Mesenchymal stem cell (in vitro differentiated cells and primary cell): ENCODE data around the gene FOXK1.

Experiments used
- DNase-seq: peaks from one replicate; pipeline ENCODE4 v3.0.0-alpha.2; 2013
- H2AFZ ChIP-seq: one replicate; pipeline ENCODE4 v1.6.1; 2013; ENCODE audit warnings: low read depth, mild to moderate bottlenecking, control low read depth, inconsistent platforms, low read length, moderate library complexity
- H2AK5ac ChIP-seq: 2 replicates; pipeline ENCODE4 v1.6.1; 2013; ENCODE audit warnings: low read length, moderate library complexity, mild to moderate bottlenecking, inconsistent platforms; ENCODE audit not compliant: severe bottlenecking
- H2BK120ac ChIP-seq: one replicate; pipeline ENCODE4 v1.6.1; 2013; ENCODE audit warnings: low read depth, mild to moderate bottlenecking, inconsistent platforms, low read length, moderate library complexity
- H2BK12ac ChIP-seq, 2 experiments: one replicate each; pipeline ENCODE4 v1.6.1; 2013; ENCODE audit warnings: inconsistent platforms in 2 of 2, low read length in 2 of 2, mild to moderate bottlenecking in 2 of 2, moderate library complexity in 2 of 2, control low read depth in 1 of 2
- H2BK15ac ChIP-seq: one replicate; pipeline ENCODE4 v1.6.1; 2013; ENCODE audit warnings: mild to moderate bottlenecking, low read depth, inconsistent platforms; ENCODE audit not compliant: poor library complexity, severe bottlenecking
- H2BK5ac ChIP-seq: 2 replicates; pipeline ENCODE4 v1.6.1; 2013; ENCODE audit warnings: low read depth, mild to moderate bottlenecking, low read length, control low read depth, inconsistent platforms; ENCODE audit not compliant: poor library complexity, severe bottlenecking
- H3K14ac ChIP-seq, 2 experiments: one replicate each; pipeline ENCODE4 v1.6.1; 2013; ENCODE audit warnings: inconsistent platforms in 2 of 2, low read length in 2 of 2, control low read depth in 1 of 2, mild to moderate bottlenecking in 1 of 2, moderate library complexity in 1 of 2
- H3K18ac ChIP-seq, 2 experiments: one replicate each; pipeline ENCODE4 v1.6.1; 2013; ENCODE audit warnings: inconsistent platforms in 2 of 2, low read length in 2 of 2, control low read depth in 1 of 2, low read depth in 1 of 2, mild to moderate bottlenecking in 1 of 2
- H3K23ac ChIP-seq, 2 experiments: one replicate each; pipeline ENCODE4 v1.6.1; 2013; ENCODE audit warnings: inconsistent platforms in 2 of 2, low read length in 2 of 2, mild to moderate bottlenecking in 2 of 2, moderate library complexity in 2 of 2, control low read depth in 1 of 2
- H3K27ac ChIP-seq: 2 replicates; pipeline ENCODE4 v1.5.1; 2013; ENCODE audit warnings: mild to moderate bottlenecking, moderate library complexity, low read length, control low read depth, inconsistent platforms; ENCODE audit not compliant: poor library complexity, severe bottlenecking
- H3K27me3 ChIP-seq, 2 experiments: 2 replicates each; pipeline versions ENCODE4 v1.6.1 to v1.7.0; 2013; ENCODE audit warnings: low read length in 2 of 2, mild to moderate bottlenecking in 2 of 2, moderate library complexity in 2 of 2, control low read depth in 1 of 2, inconsistent platforms in 1 of 2; ENCODE audit not compliant: control insufficient read depth in 1 of 2, insufficient read depth in 1 of 2
- H3K36me3 ChIP-seq, 2 experiments: 2 replicates each; pipeline versions ENCODE4 v1.6.1 to v1.7.0; 2013; ENCODE audit warnings: low read length in 2 of 2, control low read depth in 1 of 2, inconsistent platforms in 1 of 2, low read depth in 1 of 2, mild to moderate bottlenecking in 1 of 2; ENCODE audit not compliant: insufficient read depth in 2 of 2, control insufficient read depth in 1 of 2
- H3K4ac ChIP-seq, 2 experiments: one replicate each; pipeline ENCODE4 v1.6.1; 2013; ENCODE audit warnings: inconsistent platforms in 2 of 2, low read length in 2 of 2, mild to moderate bottlenecking in 2 of 2, moderate library complexity in 2 of 2, control low read depth in 1 of 2, low read depth in 1 of 2
- H3K4me1 ChIP-seq: 2 replicates; pipeline ENCODE4 v1.6.1; 2013; ENCODE audit warnings: low read depth, low read length, control low read depth; ENCODE audit not compliant: control insufficient read depth, insufficient read depth
- H3K4me2 ChIP-seq: 2 replicates; pipeline ENCODE4 v1.6.1; 2013; ENCODE audit warnings: low read length, mild to moderate bottlenecking, inconsistent platforms; ENCODE audit not compliant: poor library complexity, severe bottlenecking
- H3K4me3 ChIP-seq, 2 experiments: 2 replicates each; pipeline versions ENCODE4 v1.5.1 to v1.7.0; 2013; ENCODE audit warnings: low read length in 2 of 2, mild to moderate bottlenecking in 2 of 2, control low read depth in 1 of 2, low read depth in 1 of 2; ENCODE audit not compliant: insufficient read depth in 1 of 2
- H3K79me1 ChIP-seq: replicated peaks from 2 replicates; pipeline ENCODE4 v1.6.1; 2013; ENCODE audit warnings: mild to moderate bottlenecking, control low read depth, low read length, inconsistent platforms; ENCODE audit not compliant: poor library complexity, severe bottlenecking
- H3K9ac ChIP-seq: 2 replicates; pipeline ENCODE4 v1.7.0; 2013; ENCODE audit warnings: mild to moderate bottlenecking, low read length, moderate library complexity
- H3K9me3 ChIP-seq: 2 replicates; pipeline ENCODE4 v1.7.0; 2013; ENCODE audit warnings: mild to moderate bottlenecking, low read length; ENCODE audit not compliant: control insufficient read depth
- H4K8ac ChIP-seq: one replicate; pipeline ENCODE4 v1.6.1; 2013; ENCODE audit warnings: inconsistent platforms, mild to moderate bottlenecking, low read length, moderate library complexity
- H4K91ac ChIP-seq: one replicate; pipeline ENCODE4 v1.6.1; 2013; ENCODE audit warnings: mild to moderate bottlenecking, low read length, inconsistent platforms
- WGBS: methylation state at CpG from one replicate; pipeline ENCODE4 v1.1.7; 2013; ENCODE audit warnings: mixed read lengths; 5-methylcytosine and 5-hydroxymethylcytosine counted together

The FOXK1 gene

GRCh38 chr7:4689151-4689550 lies 7.1 kb downstream of the FOXK1 start:
- no peak overlapping the region for H3K9ac ChIP-seq
- H3K9me3 ChIP-seq = no peaks in the 10 kb centered on the region
- no peaks in the 10 kb centered on the region for H3K27me3 ChIP-seq
- no peak overlapping the region for H2BK120ac ChIP-seq
- H3K23ac ChIP-seq = no peak overlapping the region
- no peak overlapping the region for H4K8ac ChIP-seq
- H3K4me1 ChIP-seq = peaks cover 18% of the 10 kb centered on the region
- no peak overlapping the region for H3K4ac ChIP-seq
- H3K18ac ChIP-seq = peak overlapping the region in 1 of 2 experiments; percentile 35
- H2BK15ac ChIP-seq = no peak overlapping the region
- 83% methylated on average over 11 of the region's 12 CpGs for WGBS
- no peak overlapping the region for H2AK5ac ChIP-seq
- H3K27ac ChIP-seq = no peak overlapping the region
- no peak overlapping the region for H3K4me2 ChIP-seq
- H2BK12ac ChIP-seq = no peak overlapping the region
- peaks cover 0 to 18% of the 10 kb centered on the region in 2 experiments for H3K36me3 ChIP-seq
- no peak overlapping the region for H2AFZ ChIP-seq
- no peaks in the 10 kb centered on the region for H3K79me1 ChIP-seq
- H3K14ac ChIP-seq = no peak overlapping the region
- DNase-seq = no peak
- no peak overlapping the region for H4K91ac ChIP-seq
- no peak overlapping the region for H3K4me3 ChIP-seq
- no peak overlapping the region for H2BK5ac ChIP-seq

- Histone ChIP-seq H2BK15ac (no peak overlapping the region), H2AFZ (no peak overlapping the region), H3K4me2 (no peak overlapping the region), H3K18ac (peak overlapping the region in 1 of 2 experiments; percentile 56), H2BK5ac (no peak overlapping the region), H2BK120ac (no peak overlapping the region), H3K4me3 (peak overlapping the region in 1 of 2 experiments; percentile 59), H3K14ac (no peak overlapping the region), H4K8ac (peak overlapping the region; percentile 57), H3K23ac (no peak overlapping the region), H3K4me1 (peaks cover 17% of the 10 kb centered on the region), H2AK5ac (peak overlapping the region; percentile 50), H3K79me1 (no peaks in the 10 kb centered on the region), H3K4ac (peak overlapping the region in 1 of 2 experiments; percentile 15), H2BK12ac (peak overlapping the region in 1 of 2 experiments; percentile 15), H3K9me3 (no peaks in the 10 kb centered on the region), H3K9ac (peak overlapping the region; percentile 53), H3K27ac (no peak overlapping the region), H3K27me3 (no peaks in the 10 kb centered on the region), H4K91ac (peak overlapping the region; percentile 25), H3K36me3 (peaks cover 0 to 18% of the 10 kb centered on the region in 2 experiments)
- 92% methylated on average over 11 of the region's 12 CpGs for WGBS
- no peak for DNase-seq
Observed at GRCh38 chr7:4689668-4690067, 7.6 kb downstream of the FOXK1 start.

- Histone ChIP-seq H2AK5ac (no peak overlapping the region), H3K14ac (no peak overlapping the region), H3K27me3 (no peaks in the 10 kb centered on the region), H2BK15ac (no peak overlapping the region), H3K9me3 (no peaks in the 10 kb centered on the region), H2BK5ac (no peak overlapping the region), H2BK12ac (no peak overlapping the region), H3K9ac (peak overlapping the region; percentile 64), H4K8ac (no peak overlapping the region), H3K36me3 (peaks cover 0 to 17% of the 10 kb centered on the region in 2 experiments), H2BK120ac (no peak overlapping the region), H3K23ac (no peak overlapping the region), H4K91ac (no peak overlapping the region), H3K4me2 (no peak overlapping the region), H3K79me1 (peaks cover 2% of the 10 kb centered on the region), H3K27ac (no peak overlapping the region), H3K4ac (no peak overlapping the region), H3K4me1 (peaks cover 14% of the 10 kb centered on the region), H3K18ac (peak overlapping the region in 1 of 2 experiments; percentile 11), H2AFZ (no peak overlapping the region), H3K4me3 (peak overlapping the region in 1 of 2 experiments; percentile 59)
- DNase-seq = no peak
- 94% methylated on average over 22 of the region's 23 CpGs for WGBS
Observed at GRCh38 chr7:4690953-4691856, 9.1 kb downstream of the FOXK1 start.

GRCh38 chr7:4692055-4692454 lies 10.0 kb downstream of the FOXK1 start:
- H2BK15ac ChIP-seq = no peak overlapping the region
- no peak overlapping the region for H3K14ac ChIP-seq
- H2BK120ac ChIP-seq = no peak overlapping the region
- no peak overlapping the region for H2BK12ac ChIP-seq
- no peak for DNase-seq
- no peak overlapping the region for H4K91ac ChIP-seq
- H3K4me1 ChIP-seq = peaks cover 17% of the 10 kb centered on the region
- no peak overlapping the region for H2AFZ ChIP-seq
- H3K4me3 ChIP-seq = peak overlapping the region in 1 of 2 experiments; percentile 22
- 99% methylated on average over 5 of the region's 5 CpGs for whole genome bisulfite sequencing
- H2AK5ac ChIP-seq = no peak overlapping the region
- H3K4ac ChIP-seq = no peak overlapping the region
- no peak overlapping the region for H3K4me2 ChIP-seq
- H4K8ac ChIP-seq = no peak overlapping the region
- no peak overlapping the region for H3K27ac ChIP-seq
- no peaks in the 10 kb centered on the region for H3K27me3 ChIP-seq
- no peak overlapping the region for H2BK5ac ChIP-seq
- peak overlapping the region; percentile 64 for H3K9ac ChIP-seq
- no peak overlapping the region for H3K23ac ChIP-seq
- H3K18ac ChIP-seq = no peak overlapping the region
- no peaks in the 10 kb centered on the region for H3K9me3 ChIP-seq
- peaks cover 6% of the 10 kb centered on the region for H3K79me1 ChIP-seq
- peaks cover 0 to 22% of the 10 kb centered on the region in 2 experiments for H3K36me3 ChIP-seq
